GM12878 (cell line): ENCODE data around the gene RWDD1. TPM values are rescaled to one million over a fixed set of nuclear protein-coding genes. Genes with fewer than 3 reads are reported as not detected.

ENCODE experiments used
- ATAC-seq: fragments of 200-7000 bp; cut with Tn5 transposase; 3 replicates; pipeline ENCODE4 v1.9.1; 2020; ENCODE audit warnings: mild to moderate bottlenecking, moderate library complexity
- BruUV-seq: library from RNA; stranded (reverse); fragments of 400-500 nt; replicated peaks from 2 replicates; lab custom pipeline; 2021; lab: Mats Ljungman, UMichigan
- CTCF ChIA-PET: fragments of 300-600 bp; sonication (Branson Sonifier 250); formaldehyde crosslinking; extraction: SDS; loops from one replicate; lab custom pipeline; 2021; ENCODE audit warnings: inconsistent platforms; lab: Yijun Ruan, JAX
- POLR2A ChIA-PET: fragments of 350-600 bp; formaldehyde crosslinking; extraction: SDS; loops from one replicate; lab custom pipeline; 2021; ENCODE audit warnings: inconsistent platforms; lab: Charles Lee
- RAD21 ChIA-PET: fragments of 300-600 bp; sonication (Branson Sonifier 250); formaldehyde crosslinking; loops from one replicate; lab custom pipeline; 2023; ENCODE audit warnings: antibody characterized with exemption; ENCODE audit not compliant: unreplicated experiment; lab: Charles Lee
- SMC1A ChIA-PET: fragments of 300-600 bp; sonication (Branson Sonifier 250); formaldehyde crosslinking; loops from one replicate; lab custom pipeline; 2023; ENCODE audit not compliant: unreplicated experiment, uncharacterized antibody; lab: Charles Lee
- DNase-seq: peaks from one replicate; pipeline ENCODE4 v3.0.0-alpha.2; 2011; ENCODE audit warnings: low read depth, low spot score
- FAIRE-seq: peaks from 3 replicates; lab custom pipeline; 2011; peaks lifted over from hg19 to GRCh38; lab: Jason Lieb, UNC
- H2AFZ ChIP-seq: 2 replicates; pipeline ENCODE4 v1.6.0; 2011; ENCODE audit warnings: low read depth, low read length, control low read depth; ENCODE audit not compliant: control insufficient read depth
- H3K27ac ChIP-seq: 2 replicates; pipeline ENCODE4 v1.5.1; 2011; ENCODE audit warnings: control low read depth; ENCODE audit not compliant: control insufficient read depth, insufficient read depth
- H3K27me3 ChIP-seq, 2 experiments: replicated peaks in 1 of 2; 2 replicates each; pipeline versions ENCODE4 v1.6.0 to v1.6.1; 2011; ENCODE audit warnings: low read length in 1 of 2; ENCODE audit not compliant: control insufficient read depth in 2 of 2, insufficient read depth in 2 of 2
- H3K36me3 ChIP-seq, 2 experiments: 2 replicates each; pipeline ENCODE4 v1.5.1; 2011; ENCODE audit warnings: low read length in 1 of 2; ENCODE audit not compliant: control insufficient read depth in 2 of 2, insufficient read depth in 2 of 2
- H3K4me1 ChIP-seq: 2 replicates; pipeline ENCODE4 v1.6.1; 2011; ENCODE audit warnings: mild to moderate bottlenecking, low read length, moderate library complexity, mixed read lengths; ENCODE audit not compliant: control insufficient read depth, insufficient read depth
- H3K4me2 ChIP-seq: 2 replicates; pipeline ENCODE4 v1.6.0; 2011; ENCODE audit warnings: control low read depth; ENCODE audit not compliant: control insufficient read depth, insufficient read depth
- H3K4me3 ChIP-seq: fragments of 200-600 bp; sonication (generic); 2 replicates; pipeline ENCODE4 v1.5.1; 2016
- H3K79me2 ChIP-seq: 2 replicates; pipeline ENCODE4 v1.6.0; 2011; ENCODE audit warnings: low read length; ENCODE audit not compliant: control insufficient read depth, insufficient read depth
- H3K9ac ChIP-seq: 2 replicates; pipeline ENCODE4 v1.8.0; 2011; ENCODE audit warnings: low read length, control low read depth, mixed read lengths; ENCODE audit not compliant: control insufficient read depth, insufficient read depth
- H3K9me3 ChIP-seq: replicated peaks from 3 replicates; pipeline ENCODE4 v1.5.1; 2011; ENCODE audit warnings: mild to moderate bottlenecking, low read length; ENCODE audit not compliant: control insufficient read depth, insufficient read depth
- H4K20me1 ChIP-seq: 2 replicates; pipeline ENCODE4 v1.6.0; 2011; ENCODE audit not compliant: control insufficient read depth, insufficient read depth
- ATF2 ChIP-seq: IDR thresholded peaks from 2 replicates; pipeline ENCODE4 v1.6.1; 2012; ENCODE audit warnings: low read length, inconsistent platforms
- CBX3 ChIP-seq: fragments of 200-600 bp; sonication (generic); IDR thresholded peaks from 2 replicates; pipeline ENCODE4 v1.6.1; 2016; ENCODE audit warnings: low read depth, borderline replicate concordance
- CREB1 ChIP-seq: IDR thresholded peaks from 2 replicates; pipeline ENCODE4 v1.6.1; 2012; ENCODE audit warnings: low read depth, mild to moderate bottlenecking, inconsistent platforms
- E2F4 ChIP-seq: IDR thresholded peaks from 2 replicates; pipeline ENCODE4 v1.6.1; 2012; ENCODE audit warnings: low read depth, low read length, improper control_type of control experiment
- FOXM1 ChIP-seq: IDR thresholded peaks from 2 replicates; pipeline ENCODE4 v1.6.1; 2012; ENCODE audit warnings: low read depth, mild to moderate bottlenecking, inconsistent platforms, low read length, moderate library complexity
- HDGF ChIP-seq: fragments of 450-650 bp; IDR thresholded peaks from 2 replicates; pipeline ENCODE4 v1.6.1; 2016; ENCODE audit warnings: antibody characterized with exemption
- IKZF1 ChIP-seq: fragments of 450-650 bp; conservative IDR thresholded peaks from 2 replicates; pipeline ENCODE4 v1.6.1; 2017; ENCODE audit warnings: antibody characterized with exemption, mild to moderate bottlenecking
- NFYB ChIP-seq: IDR thresholded peaks from 2 replicates; pipeline ENCODE4 v1.6.1; 2011; ENCODE audit warnings: low read depth, mild to moderate bottlenecking, low read length, improper control_type of control experiment, moderate library complexity; ENCODE audit not compliant: insufficient read depth
- NR2F1 ChIP-seq: fragments of 450-650 bp; conservative IDR thresholded peaks from 2 replicates; pipeline ENCODE4 v1.6.1; 2017; ENCODE audit warnings: mild to moderate bottlenecking
- PBX3 ChIP-seq: IDR thresholded peaks from 2 replicates; pipeline ENCODE4 v1.6.1; 2011; ENCODE audit warnings: mild to moderate bottlenecking, low read depth, low read length, moderate library complexity; ENCODE audit not compliant: insufficient replicate concordance
- RFX5 ChIP-seq: IDR thresholded peaks from 2 replicates; pipeline ENCODE4 v1.6.1; 2011; ENCODE audit warnings: low read depth, low read length, improper control_type of control experiment
- SP1 ChIP-seq: IDR thresholded peaks from one replicate; pipeline ENCODE4 v1.6.1; 2011; ENCODE audit warnings: low read depth, low read length
- TBL1XR1 ChIP-seq: IDR thresholded peaks from 2 replicates; pipeline ENCODE4 v1.6.1; 2012; ENCODE audit warnings: low read depth, low read length, improper control_type of control experiment
- TCF12 ChIP-seq: IDR thresholded peaks from 2 replicates; pipeline ENCODE4 v1.6.1; 2011; ENCODE audit warnings: low read depth, mild to moderate bottlenecking, low read length
- ZBED1 ChIP-seq: IDR thresholded peaks from 2 replicates; pipeline ENCODE4 v1.6.1; 2016; ENCODE audit warnings: borderline replicate concordance
- ZBTB11 ChIP-seq: fragments of 450-650 bp; formaldehyde crosslinking; IDR thresholded peaks from 2 replicates; pipeline ENCODE4 v1.5.0; 2022; ENCODE audit warnings: mild to moderate bottlenecking, missing genetic modification characterization
- ZZZ3 ChIP-seq: IDR thresholded peaks from 2 replicates; pipeline ENCODE4 v1.6.1; 2011; ENCODE audit warnings: low read depth; ENCODE audit not compliant: control insufficient read depth, insufficient read length
- WGBS: methylation state at CpG from one replicate; pipeline ENCODE4 v1.1.6; 2016; ENCODE audit warnings: low lambda C conversion rate; ENCODE audit not compliant: insufficient replicate concordance, insufficient coverage; ENCODE audit errors: missing lambda C conversion rate; 5-methylcytosine and 5-hydroxymethylcytosine counted together
- in situ Hi-C: fragments of 300-500 bp; cut with MboI; formaldehyde crosslinking; loops from 9 replicates; pipeline ENCODE4 v1.14.3; 2018; ENCODE audit warnings: mixed read lengths
- intact Hi-C: fragments of 100-400 bp; cut with micrococcal nuclease; formaldehyde crosslinking; loops from one replicate; pipeline ENCODE4 v1.14.2; 2022; ENCODE audit not compliant: unreplicated experiment
- polyA plus RNA-seq, 11 experiments: library from polyadenylated mRNA; depleted of rRNA in 4 of 11; unstranded in 6 of 11; stranded (reverse) in 5 of 11; fragments of >200 nt; fragmentation: Nextera tagmentation in 4 of 11; fragmentation: Illumina TruSeq in 1 of 11; extraction: Ambion mirVana in 4 of 11; extraction: Trizol in 1 of 11; gene quantifications; 1 replicate in 1 of 11; 2 replicates in 10 of 11; pipeline versions ENCODE4 v1.2.1 to v1.2.3, GENCODE V29; 2011 to 2016; ENCODE audit warnings: inconsistent platforms in 2 of 11, missing spikeins in 2 of 11, low read depth in 1 of 11
- total RNA-seq, 4 experiments: library from RNA; depleted of rRNA in 3 of 4; stranded (reverse); fragments of >200 nt in 3 of 4; fragmentation: Illumina TruSeq in 1 of 4; extraction: Trizol in 1 of 4; gene quantifications; 2 replicates each; pipeline versions ENCODE4 v1.2.1 to v1.2.3, GENCODE V29; 2013 to 2021

Gene RWDD1
- total and polyA plus RNA-seq, 10 of the 15 experiments (the other 5 are each of a cell fraction or from before 2014, with no cell fraction given), result 40.1 to 107 (median 65.8) TPM

- intact Hi-C loops, result no loop called here
- SMC1A ChIA-PET, result interaction anchor here (1.8 kb wide), 1 partner anchor 19 kb away, joined by 4 read pairs; no protein-coding TSS in a partner anchor
- Histone ChIP-seq H4K20me1 (no peaks in the 10 kb centered on the region), H3K9me3 (no peaks in the 10 kb centered on the region), H2AFZ (no peak overlapping the region), H3K4me3 (no peak overlapping the region), H3K4me2 (no peak overlapping the region), H3K4me1 (no peaks in the 10 kb centered on the region), H3K9ac (no peak overlapping the region), H3K27me3 (no peaks in the 10 kb centered on the region), H3K27ac (no peak overlapping the region), H3K79me2 (peaks cover 14% of the 10 kb centered on the region), H3K36me3 (peaks cover 0 to 10% of the 10 kb centered on the region in 2 experiments; a peak in 1 of 4 replicates)
- BruUV-seq, result no TSS peak
- CTCF ChIA-PET, result no interaction called here
- DNase-seq (no peak), ATAC-seq (no peak), FAIRE-seq (no peak)
- in situ Hi-C loops, result no loop called here
- TF ChIP-seq NR2F1 (no peak), TCF12 (no peak), FOXM1 (no peak), CBX3 (no peak), IKZF1 (no peak), PBX3 (no peak), TBL1XR1 (no peak), ZZZ3 (no peak), CREB1 (no peak), HDGF (no peak), SP1 (no peak), ZBED1 (no peak), NFYB (no peak), E2F4 (no peak), ZBTB11 (CRISPR knock-in tag) (no peak), RFX5 (no peak), ATF2 (no peak)
- WGBS, result 95% methylated on average over 2 of the region's 2 CpGs
- RAD21 ChIA-PET, result interaction anchor here (0.7 kb wide), 1 partner anchor 292 kb away, joined by 3 read pairs; no protein-coding TSS in a partner anchor
- POLR2A ChIA-PET, result no interaction called here
These were observed 8.9 kb downstream of the RWDD1 start for GRCh38 chr6:116580198-116580597.
